Lower leg skin (tissue), 3 donors: ENCODE measurements around the gene LDLRAD2.

ENCODE experiments used
- CTCF ChIP-seq, 3 donors: fragments of 450-650 bp; IDR thresholded peaks; one replicate each; pipeline ENCODE4 v1.5.1; 2016; ENCODE audit warnings: antibody characterized with exemption in 3 of 3, mild to moderate bottlenecking in 3 of 3, moderate library complexity in 2 of 3
- POLR2A ChIP-seq, 2 donors: fragments of 450-650 bp; IDR thresholded peaks; one replicate each; pipeline ENCODE4 v1.6.1; 2016 to 2017; ENCODE audit warnings: antibody characterized with exemption in 2 of 2, mild to moderate bottlenecking in 1 of 2, moderate library complexity in 1 of 2

GRCh38 chr1:21827141-21827679, 15.1 kb downstream of the LDLRAD2 start:
- TF ChIP-seq CTCF (IDR thresholded peaks at IDR 0.05) (no peak), POLR2A (IDR thresholded peaks at IDR 0.05) (no peak)
